PC-3 (cell line): ENCODE results near the gene DCLK1. TPM values are rescaled to one million over a fixed set of nuclear protein-coding genes. Genes with fewer than 3 reads are reported as not detected.

Experiments
- ATAC-seq: fragments of 200-7000 bp; cut with Tn5 transposase; 2 replicates; pipeline ENCODE4 v1.9.1; 2020; ENCODE audit warnings: mild to moderate bottlenecking, moderate library complexity
- BruUV-seq: library from RNA; stranded (reverse); fragments of 400-500 nt; replicated peaks from 2 replicates; lab custom pipeline; 2021; lab: Mats Ljungman, UMichigan
- CTCF ChIA-PET: fragments of 300-600 bp; sonication (Branson Sonifier 250); formaldehyde crosslinking; loops from one replicate; lab custom pipeline; 2022; ENCODE audit warnings: antibody characterized with exemption; lab: Charles Lee
- POLR2A ChIA-PET: fragments of 300-600 bp; sonication (Branson Sonifier 250); formaldehyde crosslinking; loops from one replicate; lab custom pipeline; 2022; ENCODE audit warnings: antibody characterized with exemption; ENCODE audit not compliant: unreplicated experiment; lab: Charles Lee
- DNase-seq: peaks from one replicate; pipeline ENCODE4 v3.0.0-alpha.2; 2015
- H2AFZ ChIP-seq: fragments of 300-600 bp; sonication (generic); 2 replicates; pipeline ENCODE4 v1.6.0; 2016; ENCODE audit warnings: antibody characterized with exemption, low read length
- H3F3A ChIP-seq: fragments of 300-600 bp; sonication (generic); one replicate; pipeline ENCODE4 v1.6.0; 2017; ENCODE audit warnings: antibody characterized with exemption, low read length, control low read depth, mild to moderate bottlenecking; ENCODE audit not compliant: unreplicated experiment
- H3K27ac ChIP-seq: fragments of 300-600 bp; sonication (generic); 2 replicates; pipeline ENCODE4 v1.5.1; 2016; ENCODE audit warnings: mild to moderate bottlenecking, low read length
- H3K27me3 ChIP-seq: fragments of 300-600 bp; sonication (generic); 2 replicates; pipeline ENCODE4 v1.6.1; 2016; ENCODE audit warnings: low read length, mixed read lengths
- H3K36me3 ChIP-seq: fragments of 300-600 bp; sonication (generic); 2 replicates; pipeline ENCODE4 v1.6.1; 2016; ENCODE audit warnings: low read depth, mixed run types, low read length, mixed read lengths
- H3K4me1 ChIP-seq: fragments of 300-600 bp; sonication (generic); 2 replicates; pipeline ENCODE4 v1.5.1; 2016; ENCODE audit warnings: low read length; ENCODE audit not compliant: insufficient read depth
- H3K4me2 ChIP-seq: fragments of 300-600 bp; sonication (generic); 2 replicates; pipeline ENCODE4 v1.6.0; 2016; ENCODE audit warnings: low read length
- H3K4me3 ChIP-seq: fragments of 300-600 bp; sonication (generic); 2 replicates; pipeline ENCODE4 v1.5.1; 2016; ENCODE audit warnings: mild to moderate bottlenecking, low read length, mixed read lengths
- H3K79me2 ChIP-seq: fragments of 300-600 bp; sonication (generic); 2 replicates; pipeline ENCODE4 v1.6.1; 2017; ENCODE audit warnings: low read length, mixed read lengths
- H3K9ac ChIP-seq: fragments of 300-600 bp; sonication (generic); 2 replicates; pipeline ENCODE4 v1.6.0; 2016; ENCODE audit warnings: mild to moderate bottlenecking, low read length
- H3K9me2 ChIP-seq: fragments of 300-600 bp; sonication (generic); replicated peaks from 2 replicates; pipeline ENCODE4 v1.6.1; 2016; ENCODE audit warnings: mixed run types, low read length, mixed read lengths
- H3K9me3 ChIP-seq: fragments of 300-600 bp; sonication (generic); 2 replicates; pipeline ENCODE4 v1.6.1; 2016; ENCODE audit warnings: low read length, mixed read lengths
- H4K20me1 ChIP-seq: fragments of 300-600 bp; sonication (generic); 2 replicates; pipeline ENCODE4 v1.6.1; 2016; ENCODE audit warnings: low read length, mixed read lengths
- EZH2 ChIP-seq: fragments of 300-600 bp; sonication (generic); IDR thresholded peaks from one replicate; pipeline ENCODE4 v1.6.1; 2017; ENCODE audit warnings: antibody characterized with exemption, mild to moderate bottlenecking, low read length; ENCODE audit not compliant: unreplicated experiment
- EZH2phosphoT487 ChIP-seq: fragments of 300-600 bp; sonication (generic); IDR thresholded peaks from 2 replicates; pipeline ENCODE4 v1.6.1; 2018; ENCODE audit warnings: mild to moderate bottlenecking, antibody characterized with exemption, low read length, borderline replicate concordance
- intact Hi-C: fragments of 100-400 bp; cut with micrococcal nuclease; formaldehyde crosslinking; loops from 2 replicates; pipeline ENCODE4 v1.9.0; 2023
- total RNA-seq: library from RNA; depleted of rRNA; stranded (reverse); fragments of >200 nt; gene quantifications from 2 replicates; pipeline ENCODE4 v1.2.3, GENCODE V29; 2014
- TF ChIP-seq, protein P1 (sequence below): fragments of 300-600 bp; sonication (generic); conservative IDR thresholded peaks from 2 replicates; pipeline ENCODE4 v1.5.1; 2017; ENCODE audit warnings: antibody characterized with exemption, low read depth, mild to moderate bottlenecking, low read length

The DCLK1 gene
- total RNA-seq, 1 experiment from 2014 or later: not detected

DNA sequence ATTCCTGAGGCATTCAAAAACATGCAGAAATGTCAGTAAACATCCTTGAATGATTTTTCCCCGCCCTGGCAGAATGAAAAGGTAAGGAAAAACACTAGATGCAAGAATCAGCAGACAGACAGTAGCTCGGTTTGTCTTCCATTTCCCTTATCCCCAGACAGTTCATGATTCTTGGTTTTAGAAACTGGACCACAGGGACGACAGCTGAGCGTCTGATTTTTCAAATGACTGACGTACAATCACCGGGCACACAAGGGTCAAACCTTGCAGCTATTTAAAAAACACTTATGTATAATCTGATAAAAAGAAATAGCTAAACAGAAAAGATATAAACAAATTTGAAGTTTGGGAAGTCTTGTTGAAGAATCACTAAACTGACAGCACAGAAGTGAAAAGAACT lies 47.1 kb downstream of the DCLK1 start:
- DNase-seq (no peak), ATAC-seq (no peak)
- Histone ChIP-seq H2AFZ (no peak overlapping the region), H4K20me1 (no peaks in the 10 kb centered on the region), H3K9ac (no peak overlapping the region), H3K4me2 (no peak overlapping the region), H3K4me1 (no peaks in the 10 kb centered on the region), H3K9me2 (no peaks in the 10 kb centered on the region), H3K4me3 (no peak overlapping the region), H3K79me2 (no peaks in the 10 kb centered on the region), H3K36me3 (no peaks in the 10 kb centered on the region), H3K27ac (no peak overlapping the region), H3K9me3 (no peaks in the 10 kb centered on the region), H3K27me3 (peaks cover 10% of the 10 kb centered on the region; the same call in 1 of the 2 replicates), H3F3A (no peaks in the 10 kb centered on the region)
- TF ChIP-seq EZH2phosphoT487 (no peak), EZH2 (no peak)
- TF ChIP-seq, protein P1, sequence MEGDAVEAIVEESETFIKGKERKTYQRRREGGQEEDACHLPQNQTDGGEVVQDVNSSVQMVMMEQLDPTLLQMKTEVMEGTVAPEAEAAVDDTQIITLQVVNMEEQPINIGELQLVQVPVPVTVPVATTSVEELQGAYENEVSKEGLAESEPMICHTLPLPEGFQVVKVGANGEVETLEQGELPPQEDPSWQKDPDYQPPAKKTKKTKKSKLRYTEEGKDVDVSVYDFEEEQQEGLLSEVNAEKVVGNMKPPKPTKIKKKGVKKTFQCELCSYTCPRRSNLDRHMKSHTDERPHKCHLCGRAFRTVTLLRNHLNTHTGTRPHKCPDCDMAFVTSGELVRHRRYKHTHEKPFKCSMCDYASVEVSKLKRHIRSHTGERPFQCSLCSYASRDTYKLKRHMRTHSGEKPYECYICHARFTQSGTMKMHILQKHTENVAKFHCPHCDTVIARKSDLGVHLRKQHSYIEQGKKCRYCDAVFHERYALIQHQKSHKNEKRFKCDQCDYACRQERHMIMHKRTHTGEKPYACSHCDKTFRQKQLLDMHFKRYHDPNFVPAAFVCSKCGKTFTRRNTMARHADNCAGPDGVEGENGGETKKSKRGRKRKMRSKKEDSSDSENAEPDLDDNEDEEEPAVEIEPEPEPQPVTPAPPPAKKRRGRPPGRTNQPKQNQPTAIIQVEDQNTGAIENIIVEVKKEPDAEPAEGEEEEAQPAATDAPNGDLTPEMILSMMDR: no peak
- CTCF ChIA-PET: no interaction called here
- intact Hi-C loops: no loop called here
- no TSS peak for BruUV-seq
- POLR2A ChIA-PET: no interaction called here

DNA sequence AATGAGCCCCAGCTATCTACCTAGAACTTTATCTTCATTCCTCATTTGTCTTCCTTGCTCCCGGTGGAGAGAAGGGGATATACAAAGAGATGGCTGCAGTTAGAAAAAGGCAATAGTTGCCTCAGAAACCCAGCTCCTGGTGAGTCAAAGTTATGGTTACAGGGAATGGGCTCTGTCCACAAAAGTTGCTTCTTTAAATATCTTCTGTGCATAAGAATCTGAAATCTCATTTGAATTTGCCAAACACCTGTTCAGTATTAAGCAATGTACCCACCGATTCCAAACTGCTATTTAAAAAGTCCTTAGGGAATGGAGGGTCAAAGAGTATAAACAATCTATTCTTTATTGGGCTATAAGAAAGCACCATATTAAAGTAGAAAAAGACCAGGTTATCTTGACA lies 48.4 kb downstream of the DCLK1 start:
- CTCF ChIA-PET: no interaction called here
- Histone ChIP-seq H2AFZ (no peak overlapping the region), H3K36me3 (no peaks in the 10 kb centered on the region), H3K27ac (no peak overlapping the region), H3K4me3 (no peak overlapping the region), H3K4me1 (no peaks in the 10 kb centered on the region), H3K4me2 (no peak overlapping the region), H3F3A (no peaks in the 10 kb centered on the region), H4K20me1 (no peaks in the 10 kb centered on the region), H3K9ac (no peak overlapping the region), H3K9me3 (no peaks in the 10 kb centered on the region), H3K27me3 (peaks cover 10% of the 10 kb centered on the region; the same call in 1 of the 2 replicates), H3K9me2 (no peaks in the 10 kb centered on the region), H3K79me2 (no peaks in the 10 kb centered on the region)
- TF ChIP-seq EZH2: no peak
- TF ChIP-seq EZH2phosphoT487: no peak
- TF ChIP-seq, protein P1: no peak
- no TSS peak for BruUV-seq
- intact Hi-C loops: no loop called here
- DNase-seq (no peak), ATAC-seq (no peak)
- POLR2A ChIA-PET: no interaction called here

DNA sequence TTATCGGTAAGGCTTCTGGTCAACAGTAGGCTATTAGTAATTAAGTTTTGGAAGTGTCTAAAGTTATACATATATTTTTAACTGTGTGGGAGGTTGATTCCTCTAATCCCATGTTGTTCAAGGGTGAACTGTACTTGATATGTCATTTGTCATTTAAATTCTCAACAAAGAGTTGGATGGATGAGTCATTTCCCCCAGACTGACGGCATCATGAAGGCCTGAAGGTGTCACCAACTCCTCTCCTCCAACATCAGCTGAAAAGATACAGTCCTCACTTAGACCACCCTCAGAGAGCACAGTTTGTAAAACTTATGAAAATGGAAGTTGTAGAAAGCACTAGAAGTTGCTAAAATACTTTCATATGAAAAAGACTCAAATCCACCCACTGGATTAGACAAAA lies 48.8 kb downstream of the DCLK1 start:
- ChIA-PET POLR2A (no interaction called here), CTCF (no interaction called here)
- Histone ChIP-seq H4K20me1 (no peaks in the 10 kb centered on the region), H3K9ac (no peak overlapping the region), H3K4me3 (no peak overlapping the region), H3K27ac (no peak overlapping the region), H3K9me2 (no peaks in the 10 kb centered on the region), H3K79me2 (no peaks in the 10 kb centered on the region), H3K4me2 (no peak overlapping the region), H3K4me1 (no peaks in the 10 kb centered on the region), H3F3A (no peaks in the 10 kb centered on the region), H3K36me3 (no peaks in the 10 kb centered on the region), H3K27me3 (peaks cover 10% of the 10 kb centered on the region; the same call in 1 of the 2 replicates), H2AFZ (no peak overlapping the region), H3K9me3 (no peaks in the 10 kb centered on the region)
- DNase-seq: no peak
- intact Hi-C loops: no loop called here
- BruUV-seq: no TSS peak
- no peak for ATAC-seq
- no peak for TF ChIP-seq EZH2phosphoT487
